Gastrocnemius medialis (tissue), 4 donors: ENCODE measurements around the gene CNST.

Experiments
- CTCF ChIP-seq, 5 experiments: fragments of 450-650 bp in 3 of 5; fragments of 200-600 bp in 2 of 5; sonication (generic) in 2 of 5; IDR thresholded peaks in 4 of 5; conservative IDR thresholded peaks in 1 of 5; 1 replicate in 4 of 5; 2 replicates in 1 of 5; pipeline ENCODE4 v1.5.1; 2016 to 2019; ENCODE audit warnings: antibody characterized with exemption in 5 of 5, mild to moderate bottlenecking in 3 of 5, moderate library complexity in 3 of 5
- POLR2A ChIP-seq, 2 donors: fragments of 450-650 bp; IDR thresholded peaks; one replicate each; pipeline ENCODE4 v1.6.1; 2017; ENCODE audit warnings: antibody characterized with exemption in 2 of 2, mild to moderate bottlenecking in 2 of 2, moderate library complexity in 2 of 2

DNA sequence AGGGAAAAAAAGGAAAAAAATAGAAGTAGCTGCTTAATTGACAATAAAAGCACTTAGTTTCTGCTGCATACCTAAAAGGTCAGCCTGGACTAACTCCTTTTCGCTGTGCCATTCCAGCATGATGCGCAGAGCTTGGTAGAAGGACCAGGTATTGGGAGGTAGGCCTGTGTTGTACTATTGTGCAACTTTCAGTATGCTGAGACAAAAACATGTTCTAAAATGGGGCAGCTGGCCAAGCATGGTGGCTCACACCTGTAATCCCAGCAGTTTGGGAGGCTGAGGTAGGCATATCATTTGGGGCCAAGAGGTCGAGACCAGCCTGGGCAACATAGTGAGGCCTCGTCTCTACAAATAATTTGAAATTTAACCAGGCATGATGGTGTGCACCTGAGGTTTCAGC is 142.9 kb downstream of the CNST start:
- TF ChIP-seq POLR2A (IDR thresholded peaks at IDR 0.05) (no peak), CTCF (IDR thresholded peaks at IDR 0.05 in 4 of 5, conservative IDR thresholded peaks at IDR 0.05 in 1 of 5) (no peak)
